Measurements from ENCODE around the gene INTS11.
A peak's percentile ranks its signal among the peaks of the same experiment; 100 is the strongest.

The INTS11 gene

GRCh38 chr1:1296070-1297061 lies 28.1 kb downstream of the INTS11 start:
- DNase-seq: no peak

- DNase-seq: no peak
Observed at GRCh38 chr1:1295154-1295923, 29.1 kb downstream of the INTS11 start.

- no peak for DNase-seq
Observed at GRCh38 chr1:1294250-1294890, 30.1 kb downstream of the INTS11 start.

GRCh38 chr1:1293263-1294249 lies 30.9 kb downstream of the INTS11 start:
- no peak for DNase-seq

GRCh38 chr1:1292851-1293250 lies 31.6 kb downstream of the INTS11 start:
- no peak for DNase-seq

- no peak for DNase-seq
Observed at GRCh38 chr1:1292442-1292779, 32.0 kb downstream of the INTS11 start.

- peak; percentile 74 for DNase-seq
Observed at GRCh38 chr1:1291548-1292441, 32.7 kb downstream of the INTS11 start.

GRCh38 chr1:1291023-1291528 lies 33.4 kb downstream of the INTS11 start:
- no peak for DNase-seq

- peak; percentile 77 for DNase-seq
Observed at GRCh38 chr1:1290238-1290731, 34.2 kb downstream of the INTS11 start.

GRCh38 chr1:1287288-1288110 lies 37.0 kb downstream of the INTS11 start:
- DNase-seq: no peak

- no peak for DNase-seq
Observed at GRCh38 chr1:1286313-1287261, 37.9 kb downstream of the INTS11 start.

GRCh38 chr1:1285611-1286311 lies 38.7 kb downstream of the INTS11 start:
- DNase-seq: no peak

- DNase-seq: no peak
Observed at GRCh38 chr1:1285102-1285571, 39.3 kb downstream of the INTS11 start.

- DNase-seq: no peak
Observed at GRCh38 chr1:1284221-1285101, 40.0 kb downstream of the INTS11 start.

GRCh38 chr1:1283821-1284220 lies 40.6 kb downstream of the INTS11 start:
- no peak for DNase-seq

GRCh38 chr1:1282998-1283397 lies 41.5 kb downstream of the INTS11 start:
- DNase-seq: no peak

Measured in CD4-positive, alpha-beta T cell treated with Interleukin-21 for 1 hour (primary cell).